ENCODE results near the gene FHAD1. TPM values are rescaled to one million over a fixed set of nuclear protein-coding genes. Genes with fewer than 3 reads are reported as not detected.

The FHAD1 gene
- total RNA-seq, 2 donors from 2014 or later: 0.27 to 6.5 TPM

DNA sequence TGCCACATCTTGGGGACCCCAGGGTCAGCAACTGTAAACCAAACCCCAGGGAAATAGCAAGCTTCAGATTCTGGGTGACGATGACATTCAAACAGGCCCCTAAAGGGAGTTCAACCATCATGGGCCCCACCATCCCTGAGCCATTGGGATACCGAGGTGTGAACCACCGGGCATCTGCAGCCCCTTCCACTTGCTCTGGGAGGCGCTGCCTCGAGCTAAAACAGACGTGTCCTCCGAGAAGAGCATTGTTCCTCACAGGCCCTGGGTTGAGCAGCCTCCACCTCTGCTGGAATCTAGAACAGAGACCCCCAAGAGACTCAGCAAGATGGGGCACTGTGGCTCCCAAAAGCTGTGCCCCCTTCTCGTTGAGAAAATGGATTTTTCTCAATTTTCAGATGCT lies 143.6 kb downstream of the FHAD1 start:
- TF ChIP-seq, protein P1, sequence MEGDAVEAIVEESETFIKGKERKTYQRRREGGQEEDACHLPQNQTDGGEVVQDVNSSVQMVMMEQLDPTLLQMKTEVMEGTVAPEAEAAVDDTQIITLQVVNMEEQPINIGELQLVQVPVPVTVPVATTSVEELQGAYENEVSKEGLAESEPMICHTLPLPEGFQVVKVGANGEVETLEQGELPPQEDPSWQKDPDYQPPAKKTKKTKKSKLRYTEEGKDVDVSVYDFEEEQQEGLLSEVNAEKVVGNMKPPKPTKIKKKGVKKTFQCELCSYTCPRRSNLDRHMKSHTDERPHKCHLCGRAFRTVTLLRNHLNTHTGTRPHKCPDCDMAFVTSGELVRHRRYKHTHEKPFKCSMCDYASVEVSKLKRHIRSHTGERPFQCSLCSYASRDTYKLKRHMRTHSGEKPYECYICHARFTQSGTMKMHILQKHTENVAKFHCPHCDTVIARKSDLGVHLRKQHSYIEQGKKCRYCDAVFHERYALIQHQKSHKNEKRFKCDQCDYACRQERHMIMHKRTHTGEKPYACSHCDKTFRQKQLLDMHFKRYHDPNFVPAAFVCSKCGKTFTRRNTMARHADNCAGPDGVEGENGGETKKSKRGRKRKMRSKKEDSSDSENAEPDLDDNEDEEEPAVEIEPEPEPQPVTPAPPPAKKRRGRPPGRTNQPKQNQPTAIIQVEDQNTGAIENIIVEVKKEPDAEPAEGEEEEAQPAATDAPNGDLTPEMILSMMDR (IDR thresholded peaks at IDR 0.05): no peak
- no peak for TF ChIP-seq POLR2A (IDR thresholded peaks at IDR 0.05)
- TF ChIP-seq POLR2AphosphoS5 (IDR thresholded peaks at IDR 0.05): no peak
- H3K9me3 ChIP-seq: no peaks in the 10 kb centered on the region
- 93% methylated on average over 8 of the region's 8 CpGs for WGBS
- intact Hi-C loops (cut with DNase I): no loop called here
- no peaks in the 10 kb centered on the region for H3K36me3 ChIP-seq
- H3K4me1 ChIP-seq (replicated peaks): peaks cover 7% of the 10 kb centered on the region
- H3K27ac ChIP-seq: no peak overlapping the region
- H3K27me3 ChIP-seq (replicated peaks; ENCODE audit: insufficient read depth): no peaks in the 10 kb centered on the region
- DNase-seq (ENCODE audit: low spot score): no peak
- no peak overlapping the region for H3K4me3 ChIP-seq

DNA sequence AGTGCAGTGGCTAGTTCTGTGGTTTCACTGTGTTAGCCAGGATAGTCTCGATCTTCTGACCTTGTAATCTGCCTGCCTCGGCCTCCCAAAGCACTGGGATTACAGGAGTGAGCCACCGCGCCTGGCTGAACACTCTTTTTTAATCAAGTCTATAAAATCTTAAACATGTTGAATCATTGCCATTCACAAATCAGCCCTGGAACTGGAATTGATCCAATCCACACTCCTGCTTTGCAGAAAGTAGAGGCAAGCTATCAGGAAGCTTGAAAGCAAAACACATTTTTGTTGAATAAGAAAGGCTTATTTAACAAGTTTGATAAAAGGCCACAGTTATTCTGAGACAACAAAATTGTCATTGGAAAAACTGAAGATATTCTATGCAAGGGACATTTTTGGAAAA lies 144.3 kb downstream of the FHAD1 start:
- Histone ChIP-seq H3K4me1 (replicated peaks) (peaks cover 7% of the 10 kb centered on the region), H3K36me3 (no peaks in the 10 kb centered on the region), H3K9me3 (no peaks in the 10 kb centered on the region), H3K4me3 (no peak overlapping the region), H3K27ac (no peak overlapping the region), H3K27me3 (replicated peaks; ENCODE audit: insufficient read depth) (no peaks in the 10 kb centered on the region)
- WGBS: 51% methylated on average over 4 of the region's 4 CpGs
- no peak for TF ChIP-seq POLR2A (IDR thresholded peaks at IDR 0.05)
- TF ChIP-seq, protein P1 (IDR thresholded peaks at IDR 0.05): no peak
- no peak for TF ChIP-seq POLR2AphosphoS5 (IDR thresholded peaks at IDR 0.05)
- intact Hi-C loops (cut with DNase I): no loop called here
- DNase-seq (ENCODE audit: low spot score): no peak

DNA sequence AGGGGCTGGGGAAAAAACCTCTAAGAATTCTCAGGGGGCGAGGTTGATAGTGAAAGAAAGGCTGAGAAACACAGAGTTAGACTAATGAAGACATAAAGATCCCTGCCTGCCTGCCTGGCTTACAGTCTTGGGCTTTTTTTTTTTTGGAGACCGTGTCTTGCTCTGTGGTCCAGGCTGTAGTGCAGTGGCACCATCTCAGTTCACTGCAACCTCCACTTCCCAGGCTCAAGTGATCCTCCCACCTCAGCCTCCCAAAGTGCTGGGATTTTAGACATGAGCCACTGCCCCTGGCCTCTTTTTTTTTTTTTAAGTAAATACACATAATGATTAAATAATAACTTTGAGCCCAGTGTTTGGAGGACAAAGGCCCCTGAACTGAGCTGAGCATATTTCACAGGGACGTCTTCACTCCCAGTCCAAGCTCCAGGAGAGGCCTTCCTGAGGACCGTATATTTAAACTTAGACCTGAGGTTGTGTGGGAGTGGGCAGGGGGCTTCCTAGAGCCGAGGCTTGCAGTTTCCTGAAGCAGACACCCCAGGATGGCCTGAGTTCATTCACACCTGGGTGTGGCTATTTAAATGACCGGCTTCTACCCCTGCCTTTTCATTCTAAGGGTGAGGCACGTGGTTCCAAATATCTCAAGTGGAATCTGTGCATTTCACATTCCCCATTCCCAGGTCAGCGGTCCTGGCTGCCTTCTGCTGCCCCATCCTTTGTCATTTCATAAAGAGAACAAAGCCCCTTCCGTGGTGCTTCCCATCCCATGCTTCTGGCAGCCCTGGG lies 146.6 kb downstream of the FHAD1 start:
- TF ChIP-seq POLR2A (IDR thresholded peaks at IDR 0.05): no peak
- TF ChIP-seq, protein P1 (IDR thresholded peaks at IDR 0.05): no peak
- 62% methylated on average over 9 of the region's 9 CpGs for WGBS

DNA sequence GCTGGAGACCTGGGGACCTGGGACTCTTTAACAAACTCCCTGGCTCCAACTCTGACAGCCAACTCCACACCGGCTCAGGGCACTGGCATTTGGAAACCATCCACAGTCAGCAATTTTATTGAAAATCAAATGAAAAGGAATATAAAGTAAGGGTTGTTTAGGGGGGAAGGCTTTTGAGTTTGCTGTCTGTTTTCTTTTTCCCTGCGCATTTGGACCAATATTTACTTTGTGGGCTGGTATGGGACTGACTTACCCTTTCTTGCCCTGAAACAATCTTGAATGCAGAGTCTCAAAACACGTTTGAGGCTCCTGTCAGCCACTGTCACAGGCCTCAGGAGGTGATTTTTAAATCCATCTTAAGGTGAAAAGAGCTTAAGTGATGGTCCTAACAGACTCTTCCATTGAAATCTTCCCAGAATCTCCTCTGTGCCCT lies 147.3 kb downstream of the FHAD1 start:
- Histone ChIP-seq H3K9me3 (no peaks in the 10 kb centered on the region), H3K4me1 (replicated peaks) (peaks cover 7% of the 10 kb centered on the region), H3K4me3 (no peak overlapping the region), H3K36me3 (no peaks in the 10 kb centered on the region), H3K27me3 (replicated peaks; ENCODE audit: insufficient read depth) (no peaks in the 10 kb centered on the region), H3K27ac (peak overlapping the region; percentile 27 to 38)
- 33% methylated on average over 3 of the region's 3 CpGs for WGBS
- no peak for DNase-seq (ENCODE audit: low spot score)
- intact Hi-C loops (cut with DNase I): no loop called here
- no peak for TF ChIP-seq POLR2AphosphoS5 (IDR thresholded peaks at IDR 0.05)
- TF ChIP-seq, protein P1 (IDR thresholded peaks at IDR 0.05): no peak
- TF ChIP-seq POLR2A (IDR thresholded peaks at IDR 0.05): no peak

More for the DNA sequence above, 146.6 kb downstream of the FHAD1 start:
- H3K27me3 ChIP-seq (replicated peaks; ENCODE audit: insufficient read depth): no peaks in the 10 kb centered on the region
- H3K4me3 ChIP-seq: no peak overlapping the region
- no peak for DNase-seq (ENCODE audit: low spot score)
- no peaks in the 10 kb centered on the region for H3K36me3 ChIP-seq
- H3K9me3 ChIP-seq: no peaks in the 10 kb centered on the region
- intact Hi-C loops (cut with DNase I): no loop called here
- peaks cover 7% of the 10 kb centered on the region for H3K4me1 ChIP-seq (replicated peaks)
- H3K27ac ChIP-seq: peak overlapping the region; percentile 27 to 38

DNA sequence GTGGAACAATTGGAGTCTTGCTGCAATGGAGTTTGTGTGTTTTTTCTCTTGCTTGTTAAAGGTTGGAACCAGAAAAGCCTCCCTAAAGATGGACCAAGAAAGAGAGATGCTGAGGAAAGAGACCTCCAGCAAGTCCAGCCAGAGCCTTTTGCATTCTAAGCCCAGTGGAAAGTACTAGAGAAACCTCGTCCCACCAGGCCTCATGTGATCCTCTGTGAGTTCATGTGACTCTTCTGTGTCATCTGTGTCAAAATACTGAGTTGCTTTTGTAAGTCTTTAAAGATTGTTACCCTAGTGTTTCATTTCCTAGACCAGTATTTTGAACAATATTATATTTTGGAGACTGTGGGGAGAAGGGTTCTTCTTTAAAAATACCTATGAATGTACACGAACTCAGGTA lies 150.2 kb downstream of the FHAD1 start:
- H3K36me3 ChIP-seq: no peaks in the 10 kb centered on the region
- H3K27me3 ChIP-seq (replicated peaks; ENCODE audit: insufficient read depth): no peaks in the 10 kb centered on the region
- H3K9me3 ChIP-seq: no peaks in the 10 kb centered on the region
- H3K4me1 ChIP-seq (replicated peaks): peaks cover 7% of the 10 kb centered on the region
- DNase-seq (ENCODE audit: low spot score): no peak
- no peak overlapping the region for H3K4me3 ChIP-seq
- TF ChIP-seq, protein P1 (IDR thresholded peaks at IDR 0.05): no peak
- TF ChIP-seq POLR2A (IDR thresholded peaks at IDR 0.05) (no peak), POLR2AphosphoS5 (IDR thresholded peaks at IDR 0.05) (no peak)
- H3K27ac ChIP-seq: no peak overlapping the region
- 96% methylated on average over 2 of the region's 2 CpGs for WGBS
- intact Hi-C loops (cut with DNase I): no loop called here

Measured in prostate gland (tissue), 2 donors.